ENCODE data around the gene DTL.

Gene DTL

DNA sequence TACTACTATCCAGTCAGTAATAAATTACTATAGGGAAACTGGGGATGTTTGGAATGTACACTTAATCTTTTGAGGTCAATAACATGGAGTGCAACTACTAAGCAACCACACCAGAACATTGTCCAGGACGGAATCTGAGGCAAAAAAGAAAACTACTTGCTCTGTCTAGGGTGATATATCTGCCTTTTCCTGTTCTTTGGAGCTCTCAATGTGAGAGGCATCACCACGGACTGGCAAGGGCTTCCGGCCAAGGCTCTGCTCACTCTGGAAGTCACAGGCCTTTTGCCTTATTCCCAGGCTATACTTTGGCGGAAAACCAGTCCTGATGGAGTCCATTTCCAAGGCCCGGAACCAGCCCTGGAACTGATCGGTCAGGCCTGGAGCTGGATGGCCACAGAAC, 94.2 kb downstream of the DTL start:
- no peak for DNase-seq

DNA sequence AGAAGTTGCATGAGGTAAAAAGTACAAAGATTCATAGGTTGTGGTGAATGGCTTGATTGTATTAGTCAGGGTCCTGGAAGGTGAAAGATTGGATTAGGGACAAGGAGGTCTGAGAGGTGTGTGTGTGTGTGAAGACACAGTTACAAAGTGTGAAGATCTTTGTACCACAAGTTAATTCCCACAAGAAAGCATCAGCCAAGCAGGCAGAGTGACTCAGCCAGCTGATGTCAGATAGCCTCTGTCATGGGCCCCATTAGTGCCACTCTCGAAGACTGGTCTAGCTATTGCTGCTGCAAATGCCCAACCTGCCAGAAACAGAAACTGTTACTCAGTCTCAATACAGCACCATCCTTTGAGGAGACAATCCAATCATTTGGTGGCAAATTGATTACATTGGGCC, 96.5 kb downstream of the DTL start:
- DNase-seq: peak; percentile 30

DNA sequence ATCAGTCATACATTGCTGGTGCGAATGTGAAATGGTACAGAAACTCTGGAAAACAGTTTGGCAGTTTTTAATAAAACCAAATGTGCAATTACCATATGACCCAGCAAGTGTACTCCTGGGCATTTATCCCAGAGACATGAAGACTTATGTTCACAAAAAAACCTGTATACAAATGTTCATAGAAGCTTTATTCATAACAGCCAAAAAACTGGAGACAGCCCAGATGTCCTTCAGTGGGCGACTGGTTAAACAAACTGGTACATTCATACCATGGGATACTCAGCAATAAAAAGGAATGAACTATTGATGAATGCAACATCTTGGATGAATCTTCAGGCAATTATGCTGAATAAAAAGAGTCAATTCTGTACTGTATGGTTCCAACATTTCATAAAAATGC, 97.8 kb downstream of the DTL start:
- no peak for DNase-seq

DNA sequence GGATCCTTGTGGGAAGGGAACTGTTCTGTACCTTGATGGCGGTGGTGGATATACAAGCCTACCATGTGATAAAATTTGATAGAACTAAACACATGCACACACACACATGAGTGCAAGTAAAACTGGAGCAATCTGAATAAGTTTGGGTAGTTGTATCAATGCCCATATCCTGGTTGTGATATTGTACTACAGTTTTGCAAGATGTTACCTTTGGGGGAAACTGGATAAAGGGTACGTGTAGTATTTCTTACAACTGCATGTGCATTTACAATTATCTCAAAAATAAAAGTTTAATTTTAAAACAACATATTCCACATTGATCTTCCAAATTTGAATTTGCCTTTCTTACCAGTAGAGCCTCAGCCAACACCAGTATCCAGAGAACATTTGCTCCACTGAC, 99.6 kb downstream of the DTL start:
- no peak for DNase-seq

DNA sequence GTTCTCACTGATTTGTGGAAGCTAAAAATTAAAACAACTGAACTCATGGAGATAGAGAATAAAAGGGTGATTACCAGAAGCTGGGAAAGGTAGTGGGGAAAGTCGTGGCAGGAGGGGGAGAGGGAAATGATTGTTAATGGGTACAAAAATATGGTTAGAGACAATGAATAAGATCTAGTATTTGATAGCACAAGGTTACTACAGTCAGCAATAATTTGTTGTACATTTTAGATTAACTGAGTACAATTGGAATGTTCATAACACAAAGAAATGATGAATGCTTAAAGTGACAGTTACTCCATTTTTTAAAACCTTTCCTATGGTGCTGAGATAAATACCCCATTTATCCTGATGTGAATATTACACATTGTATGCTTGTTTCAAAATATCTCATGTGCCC, 102.3 kb downstream of the DTL start:
- DNase-seq: no peak

DNA sequence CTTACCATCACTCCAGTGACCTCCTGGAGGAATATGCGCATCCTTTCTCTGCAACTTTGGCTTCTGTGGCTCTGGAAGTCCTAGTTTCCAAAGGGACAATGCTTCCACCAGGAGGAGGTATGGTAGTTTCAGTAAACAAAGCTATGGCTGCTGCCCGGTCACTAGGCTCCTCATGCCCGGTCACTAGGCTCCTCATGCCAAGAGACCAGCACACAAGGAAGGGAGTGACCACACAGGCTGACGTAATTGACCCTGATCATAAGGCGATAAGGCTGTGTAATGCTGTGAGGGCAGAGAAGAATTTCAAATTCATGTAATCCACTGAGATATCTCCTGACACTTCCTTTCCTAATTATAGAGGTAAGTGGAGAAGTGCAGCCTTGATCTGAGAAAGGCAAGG, 102.9 kb downstream of the DTL start:
- no peak for DNase-seq

DNA sequence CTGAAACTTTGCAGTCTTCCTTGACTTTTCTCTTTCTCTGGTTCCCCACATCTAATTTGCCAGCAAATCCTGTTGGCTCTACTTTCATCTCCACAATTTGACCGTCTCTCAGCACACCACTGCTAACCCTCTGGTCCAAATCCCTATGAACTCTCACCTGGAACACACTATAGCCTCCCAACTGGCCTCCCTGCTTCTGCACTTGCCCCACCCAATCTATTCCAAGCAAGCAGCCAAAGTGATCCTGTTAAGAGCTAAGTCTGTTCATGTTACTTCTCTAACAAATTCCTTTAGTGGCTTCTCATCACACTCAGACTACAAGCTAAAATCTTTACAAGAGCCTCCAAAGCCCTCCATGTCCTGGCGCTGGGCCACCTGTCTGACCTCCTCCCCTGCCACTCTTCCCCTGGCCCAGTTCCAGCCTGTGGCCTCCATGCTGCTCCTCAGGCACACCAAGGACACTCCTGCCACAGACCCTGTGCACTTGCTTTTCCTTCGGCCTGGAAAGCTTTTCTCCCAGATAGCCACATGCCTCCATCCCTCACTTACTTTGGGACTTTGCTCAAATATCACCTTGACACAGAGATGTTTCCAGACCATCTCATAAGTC, 104.1 kb downstream of the DTL start:
- no peak for DNase-seq

DNA sequence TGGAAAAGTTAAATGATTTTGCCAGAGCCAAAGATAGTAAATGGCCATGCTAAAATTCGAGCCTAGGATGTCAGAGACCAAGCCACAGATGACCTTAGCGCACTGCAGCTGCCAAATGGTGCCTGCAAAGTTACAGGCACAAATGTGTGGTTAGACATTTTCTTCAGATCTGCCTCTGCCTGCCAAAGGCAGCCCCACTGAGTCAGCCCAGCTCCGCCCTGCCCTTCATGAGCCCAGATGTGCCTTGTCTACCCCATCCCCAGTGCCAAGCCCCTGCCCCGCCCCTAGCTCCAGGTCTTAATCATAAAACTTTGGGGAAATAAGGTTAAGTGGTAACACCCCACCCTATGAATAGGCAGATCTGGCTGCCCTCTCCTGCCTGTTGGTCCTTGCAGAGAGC, 105.9 kb downstream of the DTL start:
- no peak for DNase-seq

DNA sequence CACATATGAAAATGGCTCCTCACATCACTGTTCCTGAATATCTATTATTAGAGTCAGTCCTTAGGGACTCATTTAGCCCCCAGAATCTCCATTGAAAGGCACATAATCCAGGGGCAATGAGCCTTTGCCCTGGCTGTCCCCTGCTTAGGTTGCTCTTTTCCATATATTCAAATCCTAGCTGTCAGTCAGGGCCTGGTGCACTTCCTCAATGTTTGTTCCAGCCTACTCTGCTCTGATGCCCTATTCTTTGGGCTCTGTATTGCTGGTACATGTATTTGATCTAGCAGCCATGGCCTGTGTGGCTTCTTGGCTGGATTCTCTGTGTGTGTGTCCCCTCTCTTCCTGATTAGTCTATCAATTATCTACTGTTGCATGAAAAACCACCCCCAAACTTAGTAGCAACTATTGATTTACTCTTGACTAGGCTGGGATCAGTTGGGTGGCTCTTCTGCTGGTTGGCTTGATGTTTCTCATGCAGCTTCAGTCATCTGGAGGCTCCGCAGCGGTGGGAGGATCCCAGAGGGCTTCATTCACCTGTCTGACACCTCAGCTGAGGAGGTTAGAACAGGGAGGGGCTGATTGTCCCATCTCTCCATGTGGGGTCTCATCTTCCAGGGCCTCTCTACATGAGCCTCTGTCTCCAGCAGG, 107.5 kb downstream of the DTL start:
- no peak for DNase-seq

DNA sequence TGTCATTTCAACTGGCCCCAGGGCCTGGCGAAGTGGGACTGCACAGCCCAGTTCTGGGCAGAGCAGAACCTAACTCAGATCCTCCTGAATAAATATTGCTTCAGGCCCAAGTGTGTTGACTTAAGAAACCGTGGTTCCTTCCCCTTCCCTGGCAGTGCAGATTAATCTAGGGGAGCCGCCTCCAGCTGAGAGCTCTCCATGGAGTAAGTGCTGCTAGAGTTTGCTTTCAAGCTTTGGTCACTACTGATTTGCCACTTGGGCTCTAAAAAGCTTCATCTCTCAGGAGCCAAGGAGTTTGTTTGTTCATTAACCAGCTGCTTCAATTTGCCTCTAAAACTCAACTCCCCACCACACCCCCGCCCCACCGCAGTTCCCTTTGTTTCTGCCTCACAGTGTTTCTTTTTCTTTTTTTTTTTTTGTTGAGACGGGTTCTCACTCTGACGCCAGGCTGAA, 112.1 kb downstream of the DTL start:
- no peak for DNase-seq

DNA sequence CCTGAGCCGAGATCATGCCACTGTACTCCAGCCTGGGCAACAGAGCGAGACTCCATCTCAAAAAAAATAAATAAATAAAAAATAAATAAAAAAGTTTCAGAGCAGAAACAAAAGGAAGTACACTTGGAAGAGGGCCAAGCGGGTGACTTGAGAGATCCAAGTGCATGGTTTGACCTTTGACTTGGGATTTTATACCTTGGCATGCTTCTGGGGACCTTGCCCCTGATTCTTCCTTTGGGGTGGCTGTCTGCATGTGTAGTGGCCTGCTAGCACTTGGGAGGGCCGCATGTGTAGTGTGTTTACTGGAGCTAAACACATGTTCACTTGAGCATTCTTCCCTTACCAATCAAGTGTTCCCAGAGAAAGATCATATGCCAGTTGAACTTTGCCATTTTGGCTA, 114.0 kb downstream of the DTL start:
- no peak for DNase-seq

DNA sequence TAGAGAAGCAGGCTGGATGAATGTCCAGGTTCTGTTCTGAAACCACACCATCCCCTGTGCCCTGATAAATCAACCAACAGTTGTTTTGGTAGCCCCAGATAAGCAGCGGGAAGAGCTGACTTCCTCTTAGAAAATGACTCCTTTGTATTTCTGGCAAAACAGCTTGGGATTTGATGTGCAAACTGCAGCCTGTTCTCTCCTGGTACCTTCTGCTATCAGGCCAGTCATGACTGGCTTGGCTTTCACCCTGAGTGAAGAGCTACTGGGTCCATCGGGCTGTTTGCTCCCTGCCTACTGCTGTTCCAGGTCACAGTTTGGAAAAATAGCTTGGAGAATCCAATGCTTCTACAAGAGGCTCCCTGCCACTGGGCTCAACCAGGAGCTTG, 116.8 kb downstream of the DTL start:
- DNase-seq: no peak

DNA sequence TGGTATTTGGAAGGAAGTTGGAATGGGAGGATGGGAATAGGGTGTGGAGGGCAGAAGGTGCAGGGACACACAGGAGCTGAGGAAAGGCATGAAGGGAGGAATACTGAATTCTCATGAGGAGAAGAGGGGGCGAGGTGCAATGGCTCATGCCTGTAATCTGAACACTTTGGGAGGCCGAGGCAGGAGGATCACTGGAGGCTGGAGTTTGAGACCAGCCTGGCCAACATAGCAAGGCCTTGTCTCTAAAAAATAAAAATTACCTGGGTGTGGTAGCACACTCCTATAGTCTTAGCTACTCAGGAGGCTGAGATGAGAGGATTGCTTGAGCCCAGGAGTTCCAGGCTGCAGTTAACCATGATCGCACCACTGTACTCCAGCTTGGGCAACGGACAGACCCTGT, 117.3 kb downstream of the DTL start:
- no peak for DNase-seq

DNA sequence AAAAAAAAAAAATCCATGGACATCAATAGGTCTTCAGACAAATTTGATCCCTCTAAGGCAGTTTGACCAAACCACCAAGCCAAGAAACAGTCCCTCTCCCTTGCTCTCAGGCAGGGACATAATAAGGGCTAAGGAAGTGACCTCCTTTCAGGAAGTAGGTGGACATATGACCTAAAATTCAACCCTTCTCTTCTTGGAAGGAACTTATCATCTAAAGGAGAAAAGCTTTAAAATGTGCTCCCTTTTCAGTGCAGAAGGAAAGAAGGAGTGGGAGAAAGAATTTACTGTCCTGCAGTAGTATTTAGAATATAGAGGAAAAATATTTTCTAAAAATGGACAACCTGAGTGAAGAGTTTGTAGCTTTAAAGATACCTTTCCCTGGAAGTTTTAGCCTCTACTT, 118.1 kb downstream of the DTL start:
- DNase-seq: no peak

Measured in stimulated activated CD4-positive, alpha-beta T cell treated with anti-CD3 and anti-CD28 coated beads, Interleukin-1b, Interleukin-23, amount 100 ng/mL, for 48 hours (primary cell).